GM04504 (cell line): ENCODE measurements around the gene CCDC12.
A peak's percentile ranks its signal among the peaks of the same experiment; 100 is the strongest.
"Not testable (repeated sequence)": the region's sequence is repeated elsewhere in the genome, so short reads cannot be mapped to it uniquely, and the experiment has no call there.

Experiments
- DNase-seq: peaks from one replicate; pipeline ENCODE4 v3.0.0-alpha.2; 2012; ENCODE audit warnings: low read depth

Gene CCDC12

GRCh38 chr3:46978985-46979944 is 2.7 kb upstream of the CCDC12 start, which contains the start of gene NBEAL2:
TSS of gene NBEAL2 (plus strand) at chr3:46979666. CDS start at chr3:46979862, 196 bp downstream.
- peak; percentile 62 for DNase-seq

DNA sequence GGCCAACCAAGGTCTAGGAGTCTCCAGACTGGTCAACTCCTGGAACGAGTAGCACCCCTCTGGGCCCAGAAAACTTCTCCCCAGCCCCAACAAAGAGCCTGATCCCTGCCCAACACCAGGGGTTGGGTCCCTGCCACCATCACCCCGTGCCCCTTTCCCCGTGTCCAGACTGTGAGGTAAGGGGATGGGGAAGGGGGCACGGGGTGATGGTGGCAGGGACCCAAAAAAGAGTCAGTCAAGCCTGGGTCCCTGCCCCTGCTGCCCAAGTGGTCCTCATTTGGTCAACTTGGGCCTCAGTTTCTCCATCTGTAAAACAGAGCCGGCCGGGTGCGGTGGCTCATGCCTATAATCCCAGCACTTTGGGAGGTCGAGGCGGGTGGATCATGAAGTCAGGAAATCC is 1.8 kb upstream of the CCDC12 start:
- no peak for DNase-seq

DNA sequence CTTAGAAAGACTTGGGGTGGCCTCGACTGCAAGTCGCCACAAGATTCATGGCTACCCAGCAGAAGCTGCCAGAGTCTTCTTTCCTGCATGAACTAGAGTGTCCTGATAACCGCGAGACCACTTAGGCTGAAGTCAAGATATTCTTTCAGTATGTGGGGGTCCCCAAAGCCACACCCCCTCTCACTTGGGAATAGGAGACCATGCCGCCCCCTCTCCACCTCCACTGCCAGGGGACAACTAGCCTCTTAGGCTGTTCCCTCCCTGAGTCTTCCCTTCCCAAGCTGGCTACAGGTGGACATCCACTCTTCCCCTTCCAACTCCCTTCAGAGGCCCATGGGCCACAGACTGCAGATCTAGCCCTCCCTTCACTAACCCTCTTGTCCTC is 1.3 kb upstream of the CCDC12 start:
- DNase-seq = no peak

- no peak for DNase-seq
Measured at GRCh38 chr3:46974421-46975171, 1.9 kb downstream of the CCDC12 start.

DNA sequence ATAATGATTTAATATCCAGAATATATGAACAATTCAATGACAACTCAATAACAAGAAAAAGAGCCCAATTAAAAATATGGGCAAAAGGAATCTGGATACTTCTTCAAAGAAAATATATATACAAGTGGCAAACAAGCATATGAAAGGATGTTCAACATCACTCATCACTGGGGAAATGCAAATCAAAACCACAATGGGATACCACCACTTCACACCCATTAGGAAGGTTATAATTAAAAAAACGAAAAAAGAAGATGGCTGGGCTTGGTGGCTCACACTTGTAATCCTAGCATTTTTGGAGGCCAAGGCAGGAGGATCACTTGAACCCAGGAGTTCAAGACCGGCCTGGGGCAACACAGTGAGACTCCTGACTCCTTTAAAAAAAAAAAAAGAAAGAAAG is 4.1 kb downstream of the CCDC12 start:
- DNase-seq = no peak

GRCh38 chr3:46971742-46972141 is 4.8 kb downstream of the CCDC12 start:
- DNase-seq = no peak

- no peak for DNase-seq
Measured at GRCh38 chr3:46971151-46971550, 5.4 kb downstream of the CCDC12 start.

DNA sequence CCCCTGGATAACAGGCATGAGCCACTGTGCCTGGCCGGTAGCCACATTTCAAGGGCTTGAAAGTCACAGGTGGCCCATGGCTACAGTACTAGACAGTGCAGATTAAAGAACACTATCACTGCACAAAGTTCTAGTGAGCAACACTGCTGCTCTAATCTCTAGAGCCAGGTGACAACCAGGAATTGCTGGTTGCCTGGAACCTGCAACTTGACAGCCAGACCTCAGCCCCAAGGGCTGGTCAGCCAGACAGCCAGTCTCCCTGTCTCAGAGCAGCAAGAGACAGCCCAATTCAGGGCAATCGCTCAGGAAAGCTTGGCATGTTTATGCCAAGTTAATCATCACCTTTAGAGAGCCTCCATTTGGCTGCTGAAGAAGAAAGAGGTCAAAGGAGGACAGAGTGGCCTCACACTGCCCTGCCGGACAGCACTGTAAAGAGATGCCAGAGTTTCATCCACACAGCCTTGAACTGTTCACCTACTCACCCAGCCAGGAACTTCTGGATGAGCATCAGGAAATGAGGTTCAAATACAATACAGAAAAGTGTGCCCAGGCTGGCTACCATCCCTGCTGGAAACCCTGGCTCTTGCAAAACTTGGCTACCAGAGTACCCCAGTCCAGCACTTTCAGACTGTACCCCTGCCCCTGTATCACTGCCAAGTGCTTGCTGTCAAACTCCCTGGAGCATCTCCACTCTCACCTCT is 6.0 kb downstream of the CCDC12 start:
- DNase-seq = peak; percentile 20

DNA sequence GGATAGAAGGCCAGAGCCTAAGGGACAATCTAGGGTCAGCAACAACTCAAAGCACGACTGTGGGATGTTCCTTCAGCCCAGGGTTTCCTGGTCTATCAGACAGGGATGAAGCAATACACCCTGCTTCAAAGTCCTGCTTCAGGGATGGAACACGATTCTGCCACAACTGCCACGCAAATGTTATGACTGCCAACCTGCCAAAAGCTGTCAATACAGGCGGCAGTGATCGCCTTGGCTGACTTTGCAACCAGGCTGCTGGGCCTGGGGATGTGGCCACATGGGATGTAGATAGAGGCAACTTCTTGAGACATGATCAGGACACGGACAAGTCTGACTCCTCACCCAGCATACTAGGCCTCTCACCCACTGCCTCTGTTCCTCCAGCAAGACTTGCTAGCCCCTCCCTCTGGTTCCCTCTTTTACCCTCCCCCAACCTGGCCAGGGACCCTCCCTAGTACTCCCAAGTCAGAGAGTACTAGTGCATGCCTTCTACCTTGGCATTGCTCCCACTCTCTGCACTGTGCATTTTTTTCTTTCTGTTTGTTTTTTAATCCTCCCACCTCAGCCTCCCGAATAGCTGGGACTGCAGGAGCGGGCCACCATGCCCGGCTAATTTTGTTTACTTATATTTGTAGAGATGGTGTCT is 7.6 kb downstream of the CCDC12 start:
- DNase-seq = no peak

- no peak for DNase-seq
Measured at GRCh38 chr3:46966811-46967210, 9.7 kb downstream of the CCDC12 start.

- DNase-seq = no peak
Measured at GRCh38 chr3:46965151-46965550, 11.4 kb downstream of the CCDC12 start.

DNA sequence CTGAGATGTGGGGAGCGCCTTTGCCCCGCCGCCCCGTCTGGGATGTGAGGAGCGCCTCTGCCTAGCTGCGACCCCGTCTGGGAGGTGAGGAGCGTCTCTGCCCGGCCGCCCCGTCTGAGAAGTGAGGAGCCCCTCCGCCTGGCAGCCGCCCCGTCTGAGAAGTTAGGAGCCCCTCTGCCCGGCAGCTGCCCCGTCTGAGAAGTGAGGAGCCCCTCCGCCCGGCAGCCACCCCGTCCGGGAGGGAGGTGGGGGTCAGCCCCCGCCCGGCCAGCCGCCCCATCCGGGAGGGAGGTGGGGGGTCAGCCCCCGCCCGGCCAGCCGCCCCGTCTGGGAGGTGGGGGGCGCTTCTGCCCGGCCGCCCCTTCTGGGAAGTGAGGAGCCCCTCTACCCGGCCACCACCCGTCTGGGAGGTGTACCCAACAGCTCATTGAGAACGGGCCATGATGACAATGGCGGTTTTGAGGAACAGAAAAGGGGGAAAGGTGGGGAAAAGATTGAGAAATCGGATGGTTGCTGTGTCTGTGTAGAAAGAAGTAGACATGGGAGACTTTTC is 12.4 kb downstream of the CCDC12 start:
- not testable (repeated sequence) for DNase-seq

GRCh38 chr3:46962990-46963389 is 13.6 kb downstream of the CCDC12 start:
- no peak for DNase-seq

GRCh38 chr3:46962427-46962826 is 14.1 kb downstream of the CCDC12 start:
- no peak for DNase-seq

DNA sequence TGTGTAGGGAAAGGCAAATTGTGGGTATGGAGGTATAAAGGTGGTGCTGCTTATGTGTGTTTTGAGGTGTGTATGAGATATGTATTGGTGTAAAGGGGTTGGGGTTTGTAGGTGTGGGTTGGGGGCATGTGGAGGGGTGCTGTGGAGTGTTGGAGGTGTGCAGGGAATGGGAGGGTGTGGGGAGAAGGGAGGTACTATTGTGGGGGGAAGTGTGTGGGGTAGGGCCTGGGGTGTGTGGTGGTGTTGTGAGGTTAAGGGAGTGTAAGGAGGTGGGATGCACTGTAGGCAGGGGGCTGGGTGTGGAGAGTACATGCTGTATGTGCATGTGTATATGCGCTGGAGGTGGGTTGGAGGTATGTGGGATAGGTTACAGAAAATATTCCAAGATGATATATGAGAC is 15.7 kb downstream of the CCDC12 start:
- no peak for DNase-seq

- DNase-seq = peak; percentile 20
Measured at GRCh38 chr3:46960081-46960701, 16.4 kb downstream of the CCDC12 start.

- no peak for DNase-seq
Measured at GRCh38 chr3:46959161-46959511, 17.4 kb downstream of the CCDC12 start.

GRCh38 chr3:46958467-46959160 is 17.9 kb downstream of the CCDC12 start:
- no peak for DNase-seq

DNA sequence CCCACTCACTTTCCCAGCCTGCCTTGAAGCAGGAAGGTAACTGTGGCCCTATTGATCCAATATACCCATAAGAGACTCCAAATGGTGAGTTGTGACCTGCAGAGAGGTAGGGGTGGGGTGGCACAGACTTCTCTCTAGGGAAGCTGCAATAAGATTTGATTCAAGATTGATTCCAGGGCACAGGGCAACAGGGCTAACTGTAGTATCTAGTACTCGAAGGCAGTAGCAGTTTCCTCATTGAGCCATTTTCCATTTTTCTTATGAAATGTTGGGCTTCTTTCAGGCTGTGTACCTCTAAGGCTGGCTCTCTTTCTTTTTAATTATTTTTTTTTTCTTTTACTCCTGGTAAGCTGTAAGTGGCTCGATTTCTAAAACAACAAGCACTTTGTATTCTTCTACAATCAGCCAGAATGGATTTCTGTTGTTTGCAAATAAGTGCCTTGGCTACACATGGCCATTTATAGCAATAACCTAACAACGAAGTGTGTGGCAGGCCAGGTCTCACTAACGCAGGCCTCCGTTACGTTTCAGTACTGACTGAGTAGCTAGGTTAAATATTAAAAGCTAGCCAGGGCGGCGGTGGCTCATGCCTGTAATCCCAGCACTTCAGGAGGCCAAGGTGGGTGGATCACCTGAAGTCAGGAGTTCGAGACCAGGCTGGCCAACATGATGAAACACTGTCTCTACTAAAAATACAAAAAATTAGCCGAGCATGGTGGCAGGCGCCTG is 19.3 kb downstream of the CCDC12 start:
- no peak for DNase-seq

GRCh38 chr3:46955801-46956259 is 20.7 kb downstream of the CCDC12 start:
- DNase-seq = no peak
